SU-DHL-6 (cell line): ENCODE data around the gene GSK3B.

Experiments
- EZH2phosphoT487 ChIP-seq: fragments of 200-600 bp; sonication (generic), shearing (Covaris generic); conservative IDR thresholded peaks from 2 replicates; pipeline ENCODE4 v1.6.1; 2018; ENCODE audit warnings: mild to moderate bottlenecking, antibody characterized with exemption, low read length, moderate library complexity, mixed read lengths
- TF ChIP-seq, protein P1 (sequence below): fragments of 200-600 bp; sonication (generic); IDR thresholded peaks from one replicate; pipeline ENCODE4 v1.5.1; 2017; ENCODE audit warnings: antibody characterized with exemption, mild to moderate bottlenecking, low read length, moderate library complexity; ENCODE audit not compliant: insufficient read depth, poor library complexity, severe bottlenecking

- TF ChIP-seq, protein P1, sequence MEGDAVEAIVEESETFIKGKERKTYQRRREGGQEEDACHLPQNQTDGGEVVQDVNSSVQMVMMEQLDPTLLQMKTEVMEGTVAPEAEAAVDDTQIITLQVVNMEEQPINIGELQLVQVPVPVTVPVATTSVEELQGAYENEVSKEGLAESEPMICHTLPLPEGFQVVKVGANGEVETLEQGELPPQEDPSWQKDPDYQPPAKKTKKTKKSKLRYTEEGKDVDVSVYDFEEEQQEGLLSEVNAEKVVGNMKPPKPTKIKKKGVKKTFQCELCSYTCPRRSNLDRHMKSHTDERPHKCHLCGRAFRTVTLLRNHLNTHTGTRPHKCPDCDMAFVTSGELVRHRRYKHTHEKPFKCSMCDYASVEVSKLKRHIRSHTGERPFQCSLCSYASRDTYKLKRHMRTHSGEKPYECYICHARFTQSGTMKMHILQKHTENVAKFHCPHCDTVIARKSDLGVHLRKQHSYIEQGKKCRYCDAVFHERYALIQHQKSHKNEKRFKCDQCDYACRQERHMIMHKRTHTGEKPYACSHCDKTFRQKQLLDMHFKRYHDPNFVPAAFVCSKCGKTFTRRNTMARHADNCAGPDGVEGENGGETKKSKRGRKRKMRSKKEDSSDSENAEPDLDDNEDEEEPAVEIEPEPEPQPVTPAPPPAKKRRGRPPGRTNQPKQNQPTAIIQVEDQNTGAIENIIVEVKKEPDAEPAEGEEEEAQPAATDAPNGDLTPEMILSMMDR: no peak
- no peak for TF ChIP-seq EZH2phosphoT487
Measured at GRCh38 chr3:119998166-119998565, 96.1 kb downstream of the GSK3B start.
